Activated T-cell treated with anti-CD3 and anti-CD28 coated beads for 24 hours (primary cell): ENCODE data around the gene PTPRN2.

ENCODE experiments used
- DNase-seq: peaks from one replicate; pipeline ENCODE4 v3.0.0-alpha.2; 2020; ENCODE audit warnings: low read depth

The PTPRN2 gene

GRCh38 chr7:158112571-158113320 is 474.9 kb downstream of the PTPRN2 start:
- DNase-seq: no peak

- no peak for DNase-seq
These were observed 475.6 kb downstream of the PTPRN2 start for GRCh38 chr7:158111906-158112570.

- DNase-seq: no peak
These were observed 476.4 kb downstream of the PTPRN2 start for GRCh38 chr7:158111049-158111751.

DNA sequence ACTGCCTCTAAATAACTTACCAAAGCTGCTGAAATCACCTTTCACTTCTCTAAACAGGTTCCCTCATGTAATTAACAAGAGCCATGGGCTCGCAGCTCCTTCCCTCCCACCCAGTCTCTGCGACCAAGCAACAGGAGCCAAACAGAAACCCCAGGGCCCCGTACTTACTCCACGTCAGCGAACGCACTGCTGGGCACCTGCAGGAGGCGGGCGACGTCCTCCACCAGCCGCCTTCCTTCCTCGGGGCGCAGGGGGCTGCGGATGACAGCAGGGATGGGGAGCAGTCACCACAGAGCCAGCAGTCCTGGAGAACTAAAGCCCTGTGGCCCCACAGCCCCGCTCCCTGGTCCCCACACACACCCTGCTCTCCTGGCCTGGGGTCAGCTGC is 477.0 kb downstream of the PTPRN2 start:
- DNase-seq: no peak

- no peak for DNase-seq
These were observed 477.5 kb downstream of the PTPRN2 start for GRCh38 chr7:158110034-158110590.

GRCh38 chr7:158109364-158110033 is 478.1 kb downstream of the PTPRN2 start:
- no peak for DNase-seq

- DNase-seq: no peak
These were observed 478.9 kb downstream of the PTPRN2 start for GRCh38 chr7:158108646-158109293.

DNA sequence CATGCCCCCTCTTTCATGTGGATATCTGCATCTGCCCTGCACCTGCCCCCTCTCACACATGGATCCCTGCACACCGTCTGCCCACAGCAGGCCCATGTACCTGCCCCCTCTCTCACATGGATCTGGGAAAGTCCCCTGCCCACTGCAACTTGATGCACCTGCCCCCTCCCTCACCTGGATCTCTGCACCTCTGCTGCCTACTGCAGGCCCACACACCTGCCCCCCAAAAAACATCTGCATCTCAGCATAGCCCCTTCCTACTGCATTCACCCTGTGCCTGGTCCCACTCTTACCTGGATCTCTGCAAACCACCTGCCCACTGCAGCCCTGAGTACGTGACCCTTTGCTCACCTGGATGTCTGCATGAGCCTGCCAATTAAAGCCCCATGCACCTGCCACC is 479.8 kb downstream of the PTPRN2 start:
- no peak for DNase-seq

DNA sequence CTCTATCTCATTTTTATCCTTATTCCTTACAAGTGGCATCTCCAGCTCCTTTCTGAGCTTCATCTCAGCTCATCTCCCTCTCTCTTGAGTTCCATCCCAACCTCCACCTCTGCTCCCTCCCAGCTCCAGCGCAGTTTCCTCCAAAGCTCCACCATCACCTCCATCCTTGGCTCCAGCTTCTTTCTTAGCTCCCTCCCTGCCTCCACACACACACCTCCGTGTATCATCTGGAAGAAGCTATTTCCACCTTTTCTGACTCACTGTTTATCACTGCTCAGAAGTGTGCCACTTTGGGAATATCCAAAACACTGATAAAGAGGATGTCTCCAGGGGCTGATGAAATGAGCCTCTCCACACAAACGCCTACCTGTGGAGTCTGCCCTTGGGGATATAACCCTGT is 481.4 kb downstream of the PTPRN2 start:
- DNase-seq: no peak

GRCh38 chr7:158103378-158103777 is 484.2 kb downstream of the PTPRN2 start:
- no peak for DNase-seq

GRCh38 chr7:158102897-158103296 is 484.7 kb downstream of the PTPRN2 start:
- no peak for DNase-seq

DNA sequence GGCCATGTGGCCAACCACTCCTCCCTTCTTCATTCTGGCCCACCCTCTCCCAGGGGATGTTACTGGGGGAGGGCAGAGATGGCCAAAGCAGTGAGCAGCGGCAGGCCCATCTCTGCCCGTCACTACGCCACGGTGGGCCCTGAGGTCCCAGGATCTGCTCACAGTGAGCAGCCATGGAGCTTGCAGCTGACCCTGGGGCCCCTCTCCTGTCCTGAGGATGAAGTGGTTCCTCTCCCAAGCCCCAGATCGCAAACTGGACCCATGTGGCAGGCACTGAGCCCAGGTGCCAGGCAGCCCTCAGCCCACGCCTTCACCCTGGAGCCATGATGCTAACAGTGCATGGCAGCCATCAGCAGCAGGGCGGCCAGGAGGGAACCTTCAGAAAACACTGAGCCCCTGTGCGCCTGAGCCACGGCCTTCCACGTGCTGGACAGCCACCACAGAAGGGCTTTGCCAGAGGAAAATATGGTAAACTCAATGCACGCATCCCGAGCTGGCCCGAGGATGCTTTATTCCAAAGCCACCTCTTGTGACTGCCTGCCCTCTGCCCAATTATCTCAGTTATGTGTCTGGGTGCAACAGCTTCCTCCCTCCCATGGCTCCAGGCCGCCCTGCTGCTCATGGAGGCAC is 485.7 kb downstream of the PTPRN2 start:
- no peak for DNase-seq

- DNase-seq: no peak
These were observed 489.2 kb downstream of the PTPRN2 start for GRCh38 chr7:158098125-158099030.

- no peak for DNase-seq
These were observed 490.0 kb downstream of the PTPRN2 start for GRCh38 chr7:158097453-158098124.

- DNase-seq: no peak
These were observed 490.5 kb downstream of the PTPRN2 start for GRCh38 chr7:158097106-158097452.

- no peak for DNase-seq
These were observed 491.0 kb downstream of the PTPRN2 start for GRCh38 chr7:158096582-158096981.

GRCh38 chr7:158094671-158095226 is 492.9 kb downstream of the PTPRN2 start:
- DNase-seq: no peak

DNA sequence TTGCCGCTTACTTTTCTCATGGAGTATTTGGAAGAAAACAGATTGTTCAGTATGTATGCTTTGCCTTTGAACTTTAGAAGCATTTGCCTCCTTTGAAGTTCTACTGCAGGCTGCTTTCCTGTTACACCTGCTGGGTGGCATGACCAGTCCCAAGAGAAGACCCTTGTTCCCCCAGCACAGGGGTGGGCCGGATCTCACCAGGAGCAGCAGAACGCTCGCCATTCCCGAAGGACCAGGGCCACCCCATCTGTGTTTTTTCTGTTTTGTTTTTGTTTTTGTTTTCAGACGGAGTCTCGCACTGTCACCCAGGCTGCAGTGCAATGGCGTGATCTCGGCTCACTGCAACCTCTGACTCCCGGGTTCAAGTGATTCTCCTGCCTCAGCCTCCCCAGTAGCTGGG is 493.6 kb downstream of the PTPRN2 start:
- DNase-seq: no peak

DNA sequence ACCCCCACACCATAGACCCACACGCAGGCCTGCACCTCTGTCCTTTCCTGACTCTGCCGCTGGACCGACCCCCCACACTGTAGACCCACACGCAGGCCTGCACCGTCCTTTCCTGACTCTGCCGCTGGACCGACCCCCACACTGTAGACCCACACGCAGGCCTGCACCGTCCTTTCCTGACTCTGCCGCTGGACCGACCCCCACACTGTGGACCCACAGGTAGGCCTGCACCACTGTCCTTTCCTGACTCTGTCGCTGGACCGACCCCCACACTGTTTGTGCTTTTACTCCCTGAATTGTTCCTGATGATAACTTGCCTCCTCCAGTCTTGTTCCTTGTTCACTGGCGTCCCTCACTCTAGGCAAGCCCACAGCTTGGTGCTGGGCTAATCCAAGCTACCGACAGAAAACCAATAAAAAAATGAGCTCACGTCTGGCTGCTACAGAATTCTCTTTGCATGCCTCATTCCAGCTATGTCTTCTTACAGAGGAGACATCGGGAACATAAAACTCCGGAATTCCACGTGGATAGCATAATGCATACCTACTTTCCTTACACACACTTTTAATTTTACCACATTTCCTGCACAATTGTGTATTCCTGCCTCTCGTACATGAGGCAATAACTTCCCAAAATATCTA is 494.3 kb downstream of the PTPRN2 start:
- DNase-seq: no peak
